Upper lobe of left lung (tissue), 6 donors: ENCODE data around the gene SNTA1. TPM values are rescaled to one million over a fixed set of nuclear protein-coding genes. Genes with fewer than 3 reads are reported as not detected.

Source experiments
- ATAC-seq, 2 donors: fragments of 200-7000 bp; cut with Tn5 transposase; one replicate each; pipeline ENCODE4 v1.9.1; 2022; ENCODE audit warnings: mild to moderate bottlenecking in 2 of 2, moderate library complexity in 2 of 2; ENCODE audit not compliant: low FRiP score in 2 of 2
- DNase-seq, 2 donors: peaks; one replicate each; pipeline ENCODE4 v3.0.0-alpha.2; 2019 to 2020
- H3K27ac ChIP-seq, 4 donors: fragments of 200-600 bp; sonication (generic); one replicate each; pipeline ENCODE4 v1.5.1; 2016 to 2019
- H3K27me3 ChIP-seq, 4 donors: fragments of 200-600 bp; sonication (generic); one replicate each; pipeline ENCODE4 v1.5.1; 2017 to 2019
- H3K36me3 ChIP-seq, 4 donors: fragments of 200-600 bp; sonication (generic); one replicate each; pipeline ENCODE4 v1.5.1; 2016 to 2019
- H3K4me1 ChIP-seq, 4 donors: fragments of 200-600 bp; sonication (generic); one replicate each; pipeline ENCODE4 v1.5.1; 2018 to 2019
- H3K4me3 ChIP-seq, 4 donors: fragments of 200-600 bp; sonication (generic); one replicate each; pipeline ENCODE4 v1.5.1; 2017 to 2019; ENCODE audit warnings: mild to moderate bottlenecking in 2 of 4, moderate library complexity in 1 of 4
- H3K9me3 ChIP-seq, 4 donors: fragments of 200-600 bp; sonication (generic); one replicate each; pipeline ENCODE4 v1.5.1; 2018 to 2019
- EP300 ChIP-seq, 4 donors: sonication (generic); formaldehyde crosslinking; IDR thresholded peaks; one replicate each; pipeline ENCODE4 v1.5.1; 2017; ENCODE audit warnings: antibody characterized with exemption in 4 of 4, control low read depth in 2 of 4
- POLR2A ChIP-seq, 4 donors: fragments of 450-650 bp; IDR thresholded peaks; one replicate each; pipeline ENCODE4 v1.5.1; 2016 to 2017; ENCODE audit warnings: antibody characterized with exemption in 4 of 4, mild to moderate bottlenecking in 2 of 4
- POLR2AphosphoS5 ChIP-seq, 2 donors: sonication (generic); formaldehyde crosslinking; IDR thresholded peaks; one replicate each; pipeline ENCODE4 v1.5.1; 2017; ENCODE audit warnings: antibody characterized with exemption in 2 of 2
- WGBS, 2 donors: methylation state at CpG; one replicate each; pipeline ENCODE4 v1.1.5; 2017 to 2018; 5-methylcytosine and 5-hydroxymethylcytosine counted together
- total RNA-seq, 6 donors: library from RNA; depleted of rRNA in 4 of 6; stranded (reverse); fragments of >200 nt in 4 of 6; gene quantifications; one replicate each; pipeline versions ENCODE4 v1.1.0 to v1.2.1, GENCODE V29; 2016 to 2021
- TF ChIP-seq, protein P1 (sequence below), 6 experiments: fragments of 450-650 bp in 4 of 6; fragments of 200-600 bp in 2 of 6; sonication (generic) in 2 of 6; IDR thresholded peaks; one replicate each; pipeline ENCODE4 v1.5.1; 2016 to 2019; ENCODE audit warnings: antibody characterized with exemption in 6 of 6
- donor health status: DM: no; HTN: no; CAD: no; lungs with moderate emphysema.
- donor health status: DM: no; HTN: yes; CAD: no; lungs with severe emphysema.

SNTA1 gene
- total RNA-seq, 6 donors from 2014 or later, result 8.2 to 23.4 (median 11.3) TPM

DNA sequence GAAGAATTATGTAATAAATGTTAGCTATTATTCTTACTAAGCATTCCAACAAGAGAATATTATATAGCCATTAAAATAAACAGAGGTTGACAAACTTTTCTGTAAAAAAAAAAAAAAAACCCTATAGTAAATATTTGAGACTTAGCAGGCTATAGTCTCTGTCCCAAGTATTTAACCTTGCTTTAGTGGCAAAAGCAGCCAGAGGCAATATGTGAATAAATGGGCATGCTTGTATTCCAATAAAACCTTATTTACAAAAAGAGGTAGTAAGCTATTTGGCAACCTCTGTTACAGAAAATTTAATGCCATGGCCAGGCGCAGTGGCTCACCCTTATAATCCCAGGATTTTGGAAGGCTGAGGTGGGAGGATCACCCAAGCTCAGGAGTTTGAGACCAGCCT, 56.9 kb downstream of the SNTA1 start:
- ATAC-seq (no peak), DNase-seq (no peak)
- Histone ChIP-seq H3K9me3 (no peaks in the 10 kb centered on the region), H3K4me1 (no peaks in the 10 kb centered on the region), H3K27ac (no peak overlapping the region), H3K36me3 (peaks cover 21 to 82% (median 60%) of the 10 kb centered on the region in 4 donors), H3K27me3 (no peaks in the 10 kb centered on the region), H3K4me3 (no peak overlapping the region)
- 90 to 92% methylated on average over 1 of the region's 1 CpG for WGBS, 2 donors
- no peak for TF ChIP-seq POLR2A (IDR thresholded peaks at IDR 0.05)
- TF ChIP-seq POLR2AphosphoS5 (IDR thresholded peaks at IDR 0.05), result no peak
- TF ChIP-seq, protein P1, sequence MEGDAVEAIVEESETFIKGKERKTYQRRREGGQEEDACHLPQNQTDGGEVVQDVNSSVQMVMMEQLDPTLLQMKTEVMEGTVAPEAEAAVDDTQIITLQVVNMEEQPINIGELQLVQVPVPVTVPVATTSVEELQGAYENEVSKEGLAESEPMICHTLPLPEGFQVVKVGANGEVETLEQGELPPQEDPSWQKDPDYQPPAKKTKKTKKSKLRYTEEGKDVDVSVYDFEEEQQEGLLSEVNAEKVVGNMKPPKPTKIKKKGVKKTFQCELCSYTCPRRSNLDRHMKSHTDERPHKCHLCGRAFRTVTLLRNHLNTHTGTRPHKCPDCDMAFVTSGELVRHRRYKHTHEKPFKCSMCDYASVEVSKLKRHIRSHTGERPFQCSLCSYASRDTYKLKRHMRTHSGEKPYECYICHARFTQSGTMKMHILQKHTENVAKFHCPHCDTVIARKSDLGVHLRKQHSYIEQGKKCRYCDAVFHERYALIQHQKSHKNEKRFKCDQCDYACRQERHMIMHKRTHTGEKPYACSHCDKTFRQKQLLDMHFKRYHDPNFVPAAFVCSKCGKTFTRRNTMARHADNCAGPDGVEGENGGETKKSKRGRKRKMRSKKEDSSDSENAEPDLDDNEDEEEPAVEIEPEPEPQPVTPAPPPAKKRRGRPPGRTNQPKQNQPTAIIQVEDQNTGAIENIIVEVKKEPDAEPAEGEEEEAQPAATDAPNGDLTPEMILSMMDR (IDR thresholded peaks at IDR 0.05), result no peak
- TF ChIP-seq EP300 (IDR thresholded peaks at IDR 0.05), result no peak

- no peaks in the 10 kb centered on the region for H3K27me3 ChIP-seq
- no peak for TF ChIP-seq POLR2AphosphoS5 (IDR thresholded peaks at IDR 0.05)
- no peak for TF ChIP-seq POLR2A (IDR thresholded peaks at IDR 0.05)
- TF ChIP-seq, protein P1 (IDR thresholded peaks at IDR 0.05), result no peak
- no peak for TF ChIP-seq EP300 (IDR thresholded peaks at IDR 0.05)
- peaks cover 7 to 87% (median 38%) of the 10 kb centered on the region in 4 donors for H3K36me3 ChIP-seq
- WGBS, 2 donors, result 97 to 100% methylated on average over 2 of the region's 2 CpGs
- no peak overlapping the region for H3K4me3 ChIP-seq
- no peaks in the 10 kb centered on the region for H3K4me1 ChIP-seq
- H3K27ac ChIP-seq, result no peak overlapping the region
- no peak for ATAC-seq
- no peak for DNase-seq
- H3K9me3 ChIP-seq, result no peaks in the 10 kb centered on the region
Observed at GRCh38 chr20:33377366-33377765, 66.2 kb downstream of the SNTA1 start.

DNA sequence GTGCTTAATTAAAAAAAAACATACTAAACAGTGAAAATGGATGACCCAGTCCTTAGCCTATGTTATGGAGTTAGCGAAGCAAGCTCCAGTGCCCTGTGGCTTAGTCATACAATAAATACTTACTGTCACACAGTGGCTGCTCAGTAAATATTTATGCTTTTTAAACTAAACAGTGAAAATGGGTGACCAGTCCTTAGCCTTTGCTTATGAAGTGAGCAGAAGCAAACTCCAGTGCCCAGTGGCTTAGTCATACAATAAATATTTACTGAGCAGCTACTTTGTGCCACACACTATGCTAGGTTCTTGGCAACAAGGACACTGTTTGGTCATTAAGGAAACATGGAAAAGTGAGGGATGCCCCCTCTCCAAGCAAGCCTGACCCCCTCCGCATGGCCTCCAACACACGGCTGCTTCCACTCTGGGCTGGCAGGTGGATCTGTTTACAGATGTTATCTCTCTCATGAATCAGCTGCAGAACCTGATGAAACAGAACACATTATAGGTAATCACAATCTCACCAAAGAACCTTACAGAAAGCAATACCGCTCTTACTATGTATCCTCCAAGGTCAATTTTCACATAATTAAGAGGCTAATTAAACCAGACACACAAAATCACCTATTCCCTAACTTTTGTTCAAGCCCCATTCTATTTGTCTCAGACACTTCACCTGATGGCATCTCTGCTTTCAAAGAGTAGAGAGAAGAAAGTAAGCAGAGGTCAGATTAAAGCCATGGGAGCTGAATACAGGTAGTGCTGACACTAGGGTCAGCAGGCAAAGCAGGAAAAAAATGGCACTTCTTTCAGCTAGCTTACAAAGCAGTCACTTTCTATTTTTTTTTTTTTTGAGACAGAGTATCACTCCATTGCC, 69.6 kb downstream of the SNTA1 start:
- DNase-seq (no peak), ATAC-seq (peak in 1 of 2 donors; percentile 59)
- H3K9me3 ChIP-seq, result no peaks in the 10 kb centered on the region
- H3K27me3 ChIP-seq, result no peaks in the 10 kb centered on the region
- H3K27ac ChIP-seq, result peak overlapping the region in 1 of 4 donors; percentile 37
- peaks cover 2 to 87% (median 42%) of the 10 kb centered on the region in 4 donors for H3K36me3 ChIP-seq
- 86 to 91% methylated on average over 4 of the region's 4 CpGs for WGBS, 2 donors
- TF ChIP-seq POLR2AphosphoS5 (IDR thresholded peaks at IDR 0.05) (no peak), POLR2A (IDR thresholded peaks at IDR 0.05) (no peak), EP300 (IDR thresholded peaks at IDR 0.05) (no peak)
- TF ChIP-seq, protein P1 (IDR thresholded peaks at IDR 0.05), result no peak
- H3K4me3 ChIP-seq, result no peak overlapping the region
- no peaks in the 10 kb centered on the region for H3K4me1 ChIP-seq

GRCh38 chr20:33372993-33373441, 70.5 kb downstream of the SNTA1 start:
- Histone ChIP-seq H3K36me3 (peaks cover 0 to 86% (median 36%) of the 10 kb centered on the region in 4 donors), H3K9me3 (no peaks in the 10 kb centered on the region), H3K4me3 (no peak overlapping the region), H3K27ac (peak overlapping the region in 1 of 4 donors; percentile 7), H3K4me1 (no peaks in the 10 kb centered on the region), H3K27me3 (no peaks in the 10 kb centered on the region)
- TF ChIP-seq EP300 (IDR thresholded peaks at IDR 0.05) (no peak), POLR2AphosphoS5 (IDR thresholded peaks at IDR 0.05) (no peak), POLR2A (IDR thresholded peaks at IDR 0.05) (no peak)
- TF ChIP-seq, protein P1 (IDR thresholded peaks at IDR 0.05), result no peak
- ATAC-seq, result peak in 1 of 2 donors; percentile 79
- 88 to 89% methylated on average over 1 to 4 of the region's 4 CpGs for WGBS, 2 donors
- DNase-seq, result peak in 1 of 2 donors; percentile 26
